DMS53 (cell line): ENCODE data around the gene HAUS5.
A peak's percentile ranks its signal among the peaks of the same experiment; 100 is the strongest.

ENCODE experiments used
- DNase-seq: peaks from one replicate; lab custom pipeline; 2025; lab: John Stamatoyannopoulos, UW

The HAUS5 gene

GRCh38 chr19:35671818-35672217, 59.3 kb downstream of the HAUS5 start:
- DNase-seq = peak; percentile 39

- peak; percentile 92 for DNase-seq
Observed at GRCh38 chr19:35673121-35673804, 60.7 kb downstream of the HAUS5 start.
